ENCODE measurements around the gene ACTR1A. TPM values are rescaled to one million over a fixed set of nuclear protein-coding genes. Genes with fewer than 3 reads are reported as not detected.

Gene ACTR1A
- total and polyA plus RNA-seq, 9 of the 15 experiments (the other 6 are each of a cell fraction or from before 2014, with no cell fraction given), result 36.3 to 77.2 (median 49.6) TPM

GRCh38 chr10:102449321-102450123, 53.0 kb downstream of the ACTR1A start (continued):
- TF ChIP-seq ELF4 (CRISPR knock-in tag; IDR thresholded peaks at IDR 0.05) (no peak), RFX7 (CRISPR knock-in tag; IDR thresholded peaks at IDR 0.05) (no peak), ZNF277 (CRISPR knock-in tag; IDR thresholded peaks at IDR 0.05; ENCODE audit: borderline replicate concordance) (no peak), TEAD1 (CRISPR knock-in tag; IDR thresholded peaks at IDR 0.05) (no peak), PTTG1 (tag; IDR thresholded peaks at IDR 0.05; ENCODE audit: low read depth) (no peak), SPI1 (IDR thresholded peaks at IDR 0.05; ENCODE audit: borderline replicate concordance, low read depth, low read length) (0 out of 2 replicates have a peak, but pooled peaks have one; percentile 34), TAF1 (IDR thresholded peaks at IDR 0.05; ENCODE audit: control insufficient read depth, extremely low read depth, insufficient read depth, low read length, severe bottlenecking) (peak; percentile 56), MAFF (IDR thresholded peaks at IDR 0.05; ENCODE audit: low read length) (no peak), RFX5 (IDR thresholded peaks at IDR 0.05; ENCODE audit: low read depth, low read length) (no peak), TCF7 (IDR thresholded peaks at IDR 0.05; ENCODE audit: borderline replicate concordance) (no peak), MAX (CRISPR knock-in tag; IDR thresholded peaks at IDR 0.05) (no peak), JUN (IDR thresholded peaks at IDR 0.05; ENCODE audit: borderline replicate concordance, low read depth, low read length) (no peak), JUN (CRISPR knock-in tag; IDR thresholded peaks at IDR 0.05; ENCODE audit: borderline replicate concordance) (no peak), POLR2A (conservative IDR thresholded peaks at IDR 0.05) (peak; percentile 81), DDX20 (tag; IDR thresholded peaks at IDR 0.05; ENCODE audit: low read depth) (no peak), E2F6 (IDR thresholded peaks at IDR 0.05; ENCODE audit: borderline replicate concordance in 1 of 2, extremely low read depth in 1 of 2, insufficient read depth in 1 of 2, insufficient read length in 1 of 2, low read depth in 1 of 2, low read length in 1 of 2, poor library complexity in 1 of 2, severe bottlenecking in 1 of 2) (no peak), L3MBTL2 (IDR thresholded peaks at IDR 0.05) (peak; percentile 66), ZBTB5 (IDR thresholded peaks at IDR 0.05) (no peak), ZBED1 (IDR thresholded peaks at IDR 0.05) (no peak)
